HG03025 (cell line): Measurements from ENCODE around the gene MRPL54.

ENCODE experiments used
- ATAC-seq: cut with Tn5 transposase; IDR thresholded peaks from one replicate; pipeline ENCODE4 v1.9.1; 2021; ENCODE audit warnings: mild to moderate bottlenecking, moderate library complexity; ENCODE audit not compliant: unreplicated experiment, low FRiP score

The MRPL54 gene

DNA sequence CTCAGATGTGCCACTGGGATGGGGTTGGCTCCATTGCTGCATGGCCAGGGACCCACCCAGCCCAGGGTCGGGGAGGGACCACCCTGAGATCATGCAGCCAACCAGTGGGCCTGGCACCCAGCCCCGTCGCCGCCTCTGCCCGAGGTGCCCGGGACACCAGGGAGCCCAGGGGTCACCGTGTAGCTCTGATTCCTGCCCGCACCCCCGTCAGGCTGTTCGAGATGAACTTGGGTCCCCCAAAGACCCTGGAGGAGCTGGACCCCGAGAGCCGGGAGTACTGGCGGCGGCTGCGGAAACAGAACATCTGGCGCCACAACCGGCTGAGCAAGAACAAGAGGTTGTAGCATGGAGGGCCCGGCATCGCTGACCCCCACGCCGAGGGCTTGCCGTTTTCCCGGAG is 4.6 kb downstream of the MRPL54 start:
- no peak for ATAC-seq

DNA sequence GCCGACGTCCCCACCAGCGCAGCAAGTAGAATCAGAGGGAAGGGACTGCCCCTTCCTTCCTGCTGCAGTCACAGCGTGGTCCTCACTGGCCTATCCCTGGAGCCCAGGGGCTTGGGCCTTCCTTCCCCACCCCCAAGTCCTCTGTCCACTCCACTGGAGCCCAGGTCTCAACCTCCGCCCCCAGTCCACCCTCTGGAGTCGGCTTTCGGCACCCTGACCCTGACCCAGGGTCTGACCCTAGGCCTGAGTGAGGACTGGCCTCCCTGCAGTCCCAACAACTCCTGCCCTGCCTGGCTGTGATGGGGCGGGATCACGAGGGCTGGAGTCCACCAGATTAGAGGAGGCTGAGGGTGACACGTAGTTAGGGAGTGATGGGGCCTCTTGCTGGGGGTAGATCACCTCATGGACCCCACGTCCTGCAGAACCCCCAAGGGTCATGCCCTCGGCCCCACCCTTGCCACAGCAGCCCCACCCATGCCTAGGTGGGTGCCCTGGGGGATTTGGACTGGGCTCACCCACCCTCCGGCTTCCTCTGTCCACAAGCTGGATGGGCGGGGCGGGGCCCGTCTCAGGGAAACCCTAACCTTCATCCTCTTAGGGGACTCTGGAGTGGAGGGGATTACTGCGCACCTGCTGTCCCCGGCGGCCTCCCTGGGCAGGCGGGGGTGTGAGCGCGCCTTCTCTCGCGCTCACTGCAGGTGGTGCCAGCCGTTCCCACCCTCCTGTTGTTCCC is 5.7 kb downstream of the MRPL54 start:
- ATAC-seq: no peak

DNA sequence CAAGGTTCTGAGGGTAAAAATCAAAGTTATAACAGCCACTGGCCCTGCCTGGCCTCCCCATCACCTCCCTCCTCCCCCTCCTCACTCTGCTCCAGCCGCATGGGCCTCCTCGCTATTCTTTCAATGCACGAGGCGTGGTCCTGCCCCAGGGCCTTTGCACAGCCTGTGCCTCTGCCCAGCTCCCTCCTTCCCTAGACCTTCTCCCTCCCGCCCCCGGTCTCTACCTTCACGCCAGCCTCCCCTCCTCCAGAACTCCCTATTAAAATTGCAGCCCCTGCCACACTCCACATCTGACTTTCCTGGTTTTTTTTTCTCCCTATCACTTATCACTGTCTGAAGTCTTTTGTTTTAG is 6.2 kb downstream of the MRPL54 start:
- no peak for ATAC-seq

GRCh38 chr19:3769494-3769893 is 7.0 kb downstream of the MRPL54 start:
- ATAC-seq: no peak

DNA sequence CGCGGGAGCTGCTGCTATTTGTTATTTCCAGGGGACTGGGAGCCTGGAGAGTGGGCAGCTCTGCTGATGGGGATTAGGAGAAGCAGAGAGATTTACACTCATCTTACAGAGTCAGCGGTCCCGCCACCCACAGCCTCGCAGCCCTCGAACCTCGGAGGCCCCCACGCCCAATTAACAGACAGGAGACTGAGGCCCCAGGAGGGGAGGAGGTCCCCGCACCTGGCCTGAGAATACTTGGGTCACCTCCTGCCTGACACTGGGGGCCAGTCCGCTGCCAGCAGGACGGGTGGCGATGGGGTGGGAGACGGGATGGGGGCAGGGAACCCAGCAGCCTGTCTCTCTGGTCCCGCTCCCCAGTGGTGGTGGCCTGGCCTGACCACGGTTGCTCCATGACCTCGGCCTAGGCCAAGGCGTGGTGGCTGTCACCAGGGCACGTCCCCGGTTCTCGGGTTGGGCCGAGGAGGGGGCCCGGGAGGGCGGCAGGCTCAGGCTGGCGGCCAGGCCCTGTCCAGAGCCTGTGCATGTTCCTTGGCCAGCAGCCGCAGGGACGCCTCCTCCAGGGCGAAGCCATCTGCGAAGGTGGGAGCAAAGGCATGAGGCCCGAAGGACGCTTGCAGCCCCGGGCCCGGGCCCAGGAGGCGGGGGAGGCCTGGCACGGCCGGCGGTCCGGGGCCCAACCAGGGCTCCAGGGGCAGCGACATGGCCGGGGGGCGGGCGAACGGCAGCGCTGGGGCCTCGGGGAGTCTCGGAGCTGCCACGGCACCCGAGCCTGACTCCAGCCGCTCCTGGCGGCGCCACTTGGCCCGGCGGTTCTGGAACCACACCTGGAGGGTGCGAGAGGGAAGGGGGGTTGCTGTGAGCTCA is 7.9 kb downstream of the MRPL54 start:
- no peak for ATAC-seq

DNA sequence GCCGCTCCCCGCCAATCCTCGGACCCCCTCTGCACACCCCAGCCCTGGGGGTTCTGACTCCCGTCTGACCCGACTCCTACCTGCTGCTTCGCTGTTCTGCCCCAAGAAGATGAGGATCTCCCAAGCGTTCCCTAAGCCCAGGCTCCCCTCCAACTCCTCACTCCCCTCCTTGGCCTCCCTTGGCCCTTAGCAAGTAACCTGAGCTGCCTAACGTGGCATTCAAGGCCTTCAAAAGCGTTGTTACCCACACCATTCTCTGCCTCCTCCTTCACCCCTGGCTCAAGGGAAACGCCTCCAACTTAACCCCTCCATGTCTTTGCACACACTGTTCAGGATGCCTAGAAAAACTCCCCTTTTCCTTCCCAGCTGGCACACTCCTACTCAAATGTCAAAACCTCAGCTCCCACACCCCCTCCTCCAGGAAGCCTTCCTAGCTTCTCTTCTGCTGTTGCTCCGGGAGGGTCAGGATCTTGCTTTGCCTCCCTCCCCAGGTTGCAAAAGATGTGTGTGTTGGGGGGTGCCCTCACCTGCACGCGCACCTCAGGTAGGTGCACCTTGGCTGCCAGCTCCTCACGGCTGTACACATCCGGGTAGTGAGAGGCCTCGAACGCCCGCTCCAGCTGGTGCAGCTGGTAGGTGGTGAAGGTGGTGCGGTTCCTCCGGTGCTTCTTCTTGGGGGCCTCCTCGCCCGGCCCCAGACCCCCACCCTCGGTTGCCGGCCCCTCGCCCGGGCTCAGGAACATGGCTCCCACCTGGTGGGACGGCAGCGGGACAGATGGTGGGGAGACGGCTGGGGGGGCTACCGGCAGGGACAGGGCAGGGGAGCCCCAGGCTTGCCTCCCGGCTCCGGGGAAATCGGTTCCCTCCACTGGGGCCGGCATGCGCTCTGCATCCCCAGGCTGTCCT is 8.8 kb downstream of the MRPL54 start:
- no peak for ATAC-seq

GRCh38 chr19:3771906-3772455 is 9.5 kb downstream of the MRPL54 start, which contains the start of gene RAX2:
TSS of gene RAX2 (minus strand) at chr19:3772228. CDS start at chr19:3771742, 486 bp downstream.
- no peak for ATAC-seq

DNA sequence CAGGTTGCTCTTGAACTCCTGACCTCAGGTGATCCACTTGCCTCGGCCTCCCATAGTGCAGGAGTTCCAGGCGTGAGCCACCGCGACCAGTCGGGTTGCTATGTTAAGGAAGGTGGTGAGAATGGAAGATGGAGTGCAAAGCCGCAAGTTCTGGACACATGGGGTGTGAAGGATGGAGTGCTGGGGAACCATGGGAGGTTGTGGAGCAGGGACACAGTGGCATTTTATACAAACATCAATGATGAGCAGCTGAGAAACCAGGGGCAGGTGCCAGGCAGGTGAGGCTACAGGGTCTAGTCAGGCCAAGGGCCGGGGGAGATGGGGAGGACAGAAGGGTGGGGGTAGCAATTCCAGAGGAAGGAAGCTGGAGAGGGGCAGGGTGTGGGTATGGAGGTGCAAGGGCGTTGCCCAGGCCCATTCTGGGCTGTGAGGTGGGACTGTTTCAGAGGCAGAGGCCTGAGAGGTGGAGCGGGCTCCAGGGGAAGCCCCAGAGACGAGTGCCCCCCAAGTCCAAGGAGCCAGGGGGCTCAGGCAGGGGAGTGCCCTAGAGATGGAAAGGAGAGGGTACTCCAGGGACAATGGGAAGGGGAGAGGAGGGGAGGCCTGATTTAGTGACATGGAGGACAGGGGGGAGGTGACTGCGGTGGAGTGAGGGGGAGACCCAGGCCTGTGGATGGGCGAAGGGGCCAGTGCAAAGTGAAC is 11.5 kb downstream of the MRPL54 start:
- ATAC-seq: no peak

DNA sequence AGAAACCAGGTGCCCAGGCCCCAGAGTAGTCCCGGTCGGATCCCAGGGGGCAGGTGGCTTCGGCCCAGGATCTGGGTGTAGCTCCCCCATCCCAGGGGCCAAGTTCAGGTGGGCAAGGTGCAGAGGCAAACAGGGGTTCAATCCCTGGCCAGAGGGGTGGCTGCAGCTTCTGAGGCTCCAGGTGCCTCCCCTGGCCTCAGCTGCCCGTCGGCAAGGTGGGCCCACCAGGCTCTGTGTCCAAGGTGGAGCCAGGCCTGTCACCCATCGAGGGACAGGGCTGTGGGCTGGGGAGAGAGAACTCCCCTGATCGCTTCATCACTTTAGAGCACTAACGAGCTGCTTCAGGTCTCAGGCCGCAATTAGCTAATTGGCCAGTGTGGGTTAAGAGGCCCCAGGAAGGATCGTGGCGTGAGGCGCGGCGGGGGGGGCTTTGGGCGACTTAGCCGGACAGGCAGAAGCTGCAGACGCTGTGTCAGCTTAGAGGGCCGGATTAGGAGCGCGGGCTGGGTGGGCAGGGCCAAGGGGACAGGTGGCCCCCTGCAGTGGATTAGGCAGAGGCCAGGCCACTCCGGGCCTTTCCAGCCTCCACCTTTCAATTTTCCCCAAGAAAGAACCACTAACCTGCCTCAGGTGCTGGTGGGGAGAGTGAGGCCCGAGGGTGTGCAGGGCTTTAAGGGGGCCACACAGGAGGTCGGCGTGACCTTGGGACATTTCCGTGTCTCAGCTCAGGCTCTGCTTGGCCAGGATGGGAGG is 12.3 kb downstream of the MRPL54 start:
- no peak for ATAC-seq

GRCh38 chr19:3775374-3775711 is 12.9 kb downstream of the MRPL54 start:
- ATAC-seq: no peak

DNA sequence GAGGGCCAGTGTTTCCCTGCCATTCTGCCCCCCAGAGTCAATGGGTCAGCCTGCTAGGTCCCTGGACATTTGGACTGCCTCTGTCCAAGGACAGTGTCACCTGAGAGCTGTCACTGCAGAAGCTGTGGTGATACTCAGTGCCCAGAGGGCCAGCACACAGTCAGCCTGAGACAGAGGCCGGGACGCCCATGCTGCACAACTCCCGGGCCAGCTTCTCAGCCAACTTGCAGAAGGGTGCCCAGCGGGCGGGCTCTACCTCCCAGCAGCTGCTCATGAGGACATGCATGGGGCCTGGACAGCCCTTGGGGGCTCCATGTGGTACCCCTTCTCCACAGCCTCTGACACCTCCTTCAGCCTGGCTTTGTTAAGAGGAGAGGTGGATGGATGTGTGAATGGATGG is 13.3 kb downstream of the MRPL54 start:
- ATAC-seq: no peak

GRCh38 chr19:3776479-3777040 is 14.1 kb downstream of the MRPL54 start:
- ATAC-seq: no peak

GRCh38 chr19:3778104-3778867 is 15.8 kb downstream of the MRPL54 start:
- no peak for ATAC-seq

DNA sequence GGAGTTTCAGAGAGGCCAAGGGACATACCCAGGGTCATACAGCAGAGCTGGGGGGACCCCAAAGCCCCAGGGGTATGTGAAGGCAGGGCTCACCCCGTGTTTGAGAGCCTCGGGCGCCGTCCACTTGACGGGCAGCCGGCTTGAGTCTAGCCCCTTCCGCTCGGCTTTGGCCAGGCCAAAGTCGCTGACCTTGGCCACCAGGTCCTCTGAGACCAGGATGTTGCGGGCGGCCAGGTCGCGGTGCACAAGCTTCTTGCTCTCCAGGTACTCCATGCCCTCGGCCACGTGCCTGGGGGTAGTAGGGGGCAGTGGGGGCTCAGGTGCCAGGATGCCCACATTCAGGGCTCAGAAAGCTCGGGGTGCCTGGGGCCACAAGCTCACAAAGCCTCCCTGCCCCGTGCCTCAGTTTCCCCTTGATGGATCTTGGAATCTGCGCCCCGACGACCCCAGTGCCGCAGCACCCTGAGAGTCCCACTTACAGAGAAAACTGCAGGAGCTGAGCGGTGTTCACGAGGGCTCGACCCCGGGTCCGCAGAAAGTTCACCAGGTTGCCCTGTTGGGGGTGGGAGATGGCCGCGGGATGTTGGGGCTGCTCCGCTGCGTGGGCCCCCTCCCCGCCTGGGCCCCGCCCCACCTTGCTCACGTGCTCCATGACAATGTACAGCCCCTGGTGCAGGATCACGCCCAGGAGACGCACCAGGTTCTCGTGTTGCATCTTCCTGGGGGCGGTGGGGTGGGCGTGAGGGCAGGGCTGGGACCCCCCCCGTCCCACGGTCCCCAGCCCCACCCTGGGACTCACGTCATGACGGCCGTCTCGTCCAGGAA is 16.6 kb downstream of the MRPL54 start:
- no peak for ATAC-seq

DNA sequence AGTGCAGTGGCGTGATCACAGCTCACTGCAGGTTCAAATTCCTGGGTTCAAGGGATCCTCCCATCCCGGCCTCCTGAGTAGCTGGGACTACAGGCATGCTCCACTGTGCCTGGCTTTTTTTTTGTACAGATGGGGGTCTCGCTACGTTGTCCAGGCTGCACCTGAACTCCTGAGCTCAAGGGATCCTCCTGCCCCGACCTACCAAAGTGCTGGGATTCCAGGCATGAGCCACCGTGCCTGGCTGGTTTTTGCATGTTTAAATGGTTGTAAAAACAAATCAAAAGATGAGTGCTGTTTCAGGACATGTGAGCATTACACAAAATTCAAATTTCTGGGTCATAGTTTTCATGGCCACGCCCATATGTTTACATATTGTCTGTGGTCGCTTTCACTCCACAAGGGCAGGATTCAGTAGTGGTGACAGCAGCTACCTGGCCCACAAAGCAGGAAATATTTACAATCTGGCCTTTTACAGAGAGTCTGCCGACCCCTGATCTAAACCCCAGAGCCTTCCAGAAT is 18.4 kb downstream of the MRPL54 start:
- ATAC-seq: no peak

GRCh38 chr19:3781603-3782002 is 19.1 kb downstream of the MRPL54 start:
- ATAC-seq: no peak

GRCh38 chr19:3782330-3782729 is 19.8 kb downstream of the MRPL54 start:
- no peak for ATAC-seq
